Activated gamma-delta T cell treated with anti-CD3 and anti-CD28 coated beads, Interleukin-2, amount 50 U/mL, for 16 hours (primary cell): ENCODE measurements around the gene KCP.
"Not testable (repeated sequence)": the region's sequence is repeated elsewhere in the genome, so short reads cannot be mapped to it uniquely, and the experiment has no call there.

Experiments used
- DNase-seq: peaks from one replicate; pipeline ENCODE4 v3.0.0-alpha.2; 2020; ENCODE audit warnings: low read depth

KCP gene

GRCh38 chr7:128910569-128910945 lies at the start of gene KCP:
Gene KCP, minus strand, starts transcription at chr7:128910709. Its CDS starts 33 bp downstream, at chr7:128910676.
- no peak for DNase-seq

- no peak for DNase-seq
Observed at GRCh38 chr7:128959296-128959695, 48.8 kb upstream of the KCP start.

GRCh38 chr7:128955981-128956380 lies 45.5 kb upstream of the KCP start:
- no peak for DNase-seq

- DNase-seq, result no peak
Observed at GRCh38 chr7:128954830-128955802, 44.6 kb upstream of the KCP start.

GRCh38 chr7:128954150-128954549 lies 43.6 kb upstream of the KCP start:
- no peak for DNase-seq

- no peak for DNase-seq
Observed at GRCh38 chr7:128951296-128951695, 40.8 kb upstream of the KCP start.

GRCh38 chr7:128948976-128949760 lies 38.7 kb upstream of the KCP start:
- DNase-seq, result no peak

GRCh38 chr7:128948312-128948973 lies 37.9 kb upstream of the KCP start:
- no peak for DNase-seq

- DNase-seq, result no peak
Observed at GRCh38 chr7:128947854-128948253, 37.3 kb upstream of the KCP start.

GRCh38 chr7:128946936-128947830 lies 36.7 kb upstream of the KCP start:
- DNase-seq, result no peak

GRCh38 chr7:128945668-128946366 lies 35.3 kb upstream of the KCP start:
- DNase-seq, result no peak

GRCh38 chr7:128944487-128945236 lies 34.2 kb upstream of the KCP start:
- DNase-seq, result no peak

GRCh38 chr7:128943251-128943650 lies 32.7 kb upstream of the KCP start:
- not testable (repeated sequence) for DNase-seq

- DNase-seq, result no peak
Observed at GRCh38 chr7:128941946-128942526, 31.5 kb upstream of the KCP start.

GRCh38 chr7:128941323-128941890 lies 30.9 kb upstream of the KCP start:
- no peak for DNase-seq

GRCh38 chr7:128940494-128941322 lies 30.2 kb upstream of the KCP start:
- DNase-seq, result no peak

GRCh38 chr7:128939861-128940410 lies 29.4 kb upstream of the KCP start:
- DNase-seq, result no peak
